K562 (cell line): ENCODE data around the gene TXNDC8. TPM values are rescaled to one million over a fixed set of nuclear protein-coding genes. Genes with fewer than 3 reads are reported as not detected.
A peak's percentile ranks its signal among the peaks of the same experiment; 100 is the strongest.

Experiments used
- CC2D1A ChIP-seq: fragments of 450-650 bp; IDR thresholded peaks from 2 replicates; pipeline ENCODE4 v1.6.1; 2017; ENCODE audit warnings: mild to moderate bottlenecking
- ETV5 ChIP-seq: sonication (generic); formaldehyde crosslinking; IDR thresholded peaks from 2 replicates; pipeline ENCODE4 v1.4.0; 2020; ENCODE audit warnings: low read depth, mild to moderate bottlenecking, missing genetic modification reagents
- FOXK1 ChIP-seq: sonication (generic); formaldehyde crosslinking; IDR thresholded peaks from 2 replicates; pipeline ENCODE4 v1.8.0; 2022; ENCODE audit warnings: missing genetic modification reagents, mild to moderate bottlenecking, borderline replicate concordance
- FOXP1 ChIP-seq: sonication (generic); formaldehyde crosslinking; IDR thresholded peaks from 2 replicates; pipeline ENCODE4 v1.8.0; 2022; ENCODE audit warnings: mild to moderate bottlenecking, missing genetic modification reagents
- GTF3C2 ChIP-seq: IDR thresholded peaks from 3 replicates; pipeline ENCODE4 v1.6.1; 2011; ENCODE audit warnings: borderline replicate concordance, mild to moderate bottlenecking, moderate library complexity; ENCODE audit not compliant: insufficient read length; ENCODE audit errors: extremely low read depth
- HMG20B ChIP-seq: fragments of 250-450 bp; sonication (Bioruptor Pico); IDR thresholded peaks from 2 replicates; pipeline ENCODE4 v1.5.0; 2021; ENCODE audit warnings: mild to moderate bottlenecking
- NFATC3 ChIP-seq: fragments of 450-650 bp; IDR thresholded peaks from 2 replicates; pipeline ENCODE4 v1.6.1; 2017; ENCODE audit warnings: mild to moderate bottlenecking
- PATZ1 ChIP-seq: fragments of 250-450 bp; sonication (Bioruptor Pico); IDR thresholded peaks from 2 replicates; pipeline ENCODE4 v1.5.0; 2020; ENCODE audit warnings: mild to moderate bottlenecking, borderline replicate concordance
- PRPF4 ChIP-seq: fragments of 200-400 bp; formaldehyde crosslinking; IDR thresholded peaks from one replicate; pipeline ENCODE4 v1.6.1; 2017; ENCODE audit warnings: low read length, low read depth, mild to moderate bottlenecking; ENCODE audit not compliant: insufficient read depth, poor library complexity, severe bottlenecking
- REST ChIP-seq, 2 experiments: fragments of 450-650 bp; formaldehyde crosslinking in 1 of 2; IDR thresholded peaks; 2 replicates each; pipeline versions ENCODE4 v1.4.0 to v1.6.1; 2014 to 2020; ENCODE audit warnings: mild to moderate bottlenecking in 2 of 2, borderline replicate concordance in 1 of 2, low read depth in 1 of 2
- SMARCA4 ChIP-seq: fragments of 450-650 bp; IDR thresholded peaks from 2 replicates; pipeline ENCODE4 v1.6.1; 2016
- SNRNP70 ChIP-seq: fragments of 200-400 bp; formaldehyde crosslinking; optimal IDR thresholded peaks from 2 replicates; pipeline ENCODE3; 2017; ENCODE audit warnings: low read depth, low read length
- ZBTB1 ChIP-seq: sonication (generic); formaldehyde crosslinking; IDR thresholded peaks from 2 replicates; pipeline ENCODE4 v1.8.1; 2023; ENCODE audit warnings: missing genetic modification reagents, low read depth, mild to moderate bottlenecking, borderline replicate concordance
- ZNF584 ChIP-seq: fragments of 200-800 bp; sonication (Bioruptor generic); IDR thresholded peaks from 2 replicates; pipeline ENCODE4 v1.6.1; 2016; ENCODE audit warnings: low read depth, mild to moderate bottlenecking, missing genetic modification characterization, missing compliant biosample characterization
- polyA plus RNA-seq, 8 experiments: library from polyadenylated mRNA; depleted of rRNA in 4 of 8; stranded (reverse) in 5 of 8; unstranded in 3 of 8; fragments of >200 nt; fragmentation: Nextera tagmentation in 2 of 8; fragmentation: Illumina TruSeq in 1 of 8; extraction: Ambion mirVana in 2 of 8; extraction: Trizol in 1 of 8; gene quantifications; 2 replicates each; pipeline versions ENCODE4 v1.2.1 to v1.2.3, GENCODE V29; 2011 to 2014; ENCODE audit warnings: inconsistent platforms in 1 of 8, missing spikeins in 1 of 8
- total RNA-seq, 7 experiments: library from RNA; depleted of rRNA in 6 of 7; stranded (reverse); fragments of >200 nt in 6 of 7; fragmentation: Illumina TruSeq in 2 of 7; extraction: Trizol in 2 of 7; gene quantifications; 2 replicates each; pipeline versions ENCODE4 v1.2.1 to v1.2.3, GENCODE V29; 2011 to 2021; ENCODE audit warnings: low replicate concordance in 1 of 7

The TXNDC8 gene
- total and polyA plus RNA-seq, 9 of the 15 experiments (the other 6 are each of a cell fraction or from before 2014, with no cell fraction given), result not detected

- TF ChIP-seq CC2D1A (peak; percentile 99), ZNF584 (CRISPR knock-in tag) (peak; percentile 96), NFATC3 (peak; percentile 75; the same call in 1 of the 2 replicates), SMARCA4 (peak; percentile 100), GTF3C2 (no peak), FOXK1 (CRISPR knock-in tag) (no peak), PRPF4 (no peak), ETV5 (CRISPR knock-in tag) (no peak), ZBTB1 (no peak), SNRNP70 (no peak), PATZ1 (CRISPR knock-in tag) (peak; percentile 80; the same call in 1 of the 2 replicates), REST (IDR thresholded peaks at IDR 0.05; ENCODE audit: borderline replicate concordance) (no peak; the same call in 1 of the 2 replicates), REST (CRISPR knock-in tag; IDR thresholded peaks at IDR 0.05; ENCODE audit: low read depth) (no peak), FOXP1 (CRISPR knock-in tag) (no peak), HMG20B (CRISPR knock-in tag) (no peak)
These were observed 33.8 kb upstream of the TXNDC8 start (continued) for GRCh38 chr9:110371411-110372007.
